Esophagus squamous epithelium (tissue), 4 donors: ENCODE results near the gene CEMIP.

Experiments used
- POLR2A ChIP-seq, 4 donors: fragments of 450-650 bp; IDR thresholded peaks; one replicate each; pipeline ENCODE4 v1.6.1; 2017; ENCODE audit warnings: antibody characterized with exemption in 4 of 4, mild to moderate bottlenecking in 4 of 4, moderate library complexity in 3 of 4
- TF ChIP-seq, protein P1 (sequence below), 6 experiments: fragments of 450-650 bp in 4 of 6; fragments of 200-600 bp in 2 of 6; sonication (generic) in 2 of 6; IDR thresholded peaks; one replicate each; pipeline ENCODE4 v1.5.1; 2016 to 2019; ENCODE audit warnings: antibody characterized with exemption in 6 of 6, mild to moderate bottlenecking in 4 of 6, moderate library complexity in 4 of 6

DNA sequence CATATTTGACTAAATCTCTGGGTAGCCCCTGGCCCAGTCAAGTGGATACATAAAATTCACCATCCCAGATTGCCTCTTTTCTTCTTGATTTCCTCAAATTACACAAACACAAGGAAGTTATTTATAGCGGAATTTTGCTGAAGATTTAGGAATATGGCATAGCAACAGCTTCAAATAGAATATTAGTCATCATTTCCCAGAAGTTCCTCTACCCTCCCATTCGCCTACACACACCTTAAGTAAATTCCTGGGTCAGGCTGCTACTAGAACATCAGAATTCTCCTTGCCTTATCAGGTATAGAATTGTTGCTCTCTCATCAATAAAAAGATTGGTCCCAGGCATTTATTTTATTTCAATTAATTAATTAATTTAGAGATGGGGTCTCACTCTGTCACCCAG, 178.8 kb downstream of the CEMIP start:
- TF ChIP-seq, protein P1, sequence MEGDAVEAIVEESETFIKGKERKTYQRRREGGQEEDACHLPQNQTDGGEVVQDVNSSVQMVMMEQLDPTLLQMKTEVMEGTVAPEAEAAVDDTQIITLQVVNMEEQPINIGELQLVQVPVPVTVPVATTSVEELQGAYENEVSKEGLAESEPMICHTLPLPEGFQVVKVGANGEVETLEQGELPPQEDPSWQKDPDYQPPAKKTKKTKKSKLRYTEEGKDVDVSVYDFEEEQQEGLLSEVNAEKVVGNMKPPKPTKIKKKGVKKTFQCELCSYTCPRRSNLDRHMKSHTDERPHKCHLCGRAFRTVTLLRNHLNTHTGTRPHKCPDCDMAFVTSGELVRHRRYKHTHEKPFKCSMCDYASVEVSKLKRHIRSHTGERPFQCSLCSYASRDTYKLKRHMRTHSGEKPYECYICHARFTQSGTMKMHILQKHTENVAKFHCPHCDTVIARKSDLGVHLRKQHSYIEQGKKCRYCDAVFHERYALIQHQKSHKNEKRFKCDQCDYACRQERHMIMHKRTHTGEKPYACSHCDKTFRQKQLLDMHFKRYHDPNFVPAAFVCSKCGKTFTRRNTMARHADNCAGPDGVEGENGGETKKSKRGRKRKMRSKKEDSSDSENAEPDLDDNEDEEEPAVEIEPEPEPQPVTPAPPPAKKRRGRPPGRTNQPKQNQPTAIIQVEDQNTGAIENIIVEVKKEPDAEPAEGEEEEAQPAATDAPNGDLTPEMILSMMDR (IDR thresholded peaks at IDR 0.05), result no peak
- TF ChIP-seq POLR2A (IDR thresholded peaks at IDR 0.05), result no peak
